WTC11 (cell line): Measurements from ENCODE around the gene RFC1.

Experiments
- CTCF ChIP-seq: fragments of 200-600 bp; IDR thresholded peaks from 2 replicates; pipeline ENCODE4 v1.8.0; 2022; ENCODE audit warnings: antibody characterized with exemption
- SMAD4 ChIP-seq: sonication (generic); formaldehyde crosslinking; IDR thresholded peaks from 2 replicates; pipeline ENCODE4 v1.8.0; 2022; ENCODE audit warnings: mild to moderate bottlenecking, missing genetic modification reagents
- TEAD1 ChIP-seq: sonication (generic); formaldehyde crosslinking; IDR thresholded peaks from 2 replicates; pipeline ENCODE4 v1.8.0; 2022; ENCODE audit warnings: mild to moderate bottlenecking, missing genetic modification reagents
- ZNF121 ChIP-seq: sonication (generic); formaldehyde crosslinking; IDR thresholded peaks from 2 replicates; pipeline ENCODE4 v1.8.0; 2023; ENCODE audit warnings: missing genetic modification reagents

- TF ChIP-seq ZNF121 (CRISPR knock-in tag), result no peak
- no peak for TF ChIP-seq SMAD4 (CRISPR knock-in tag)
- no peak for TF ChIP-seq TEAD1 (CRISPR knock-in tag)
- TF ChIP-seq CTCF, result no peak
Measured at GRCh38 chr4:39415678-39416283, 49.6 kb upstream of the RFC1 start.
